Measurements from ENCODE around the gene EIF1B.
A peak's percentile ranks its signal among the peaks of the same experiment; 100 is the strongest.

Gene EIF1B

GRCh38 chr3:40309418-40309924, at the start of gene EIF1B:
Gene EIF1B, plus strand, starts transcription at chr3:40309707. Its CDS starts 235 bp downstream, at chr3:40309942.
- CTCF ChIA-PET = interaction anchor here (0.6 to 2.6 kb wide), 9 partner anchors 8 to 910 kb away, joined by 3 to 12 read pairs (median 5); no protein-coding TSS in a partner anchor
- TF ChIP-seq TARDBP (IDR thresholded peaks at IDR 0.05) (no peak), ARNT (IDR thresholded peaks at IDR 0.05) (no peak), HDGF (IDR thresholded peaks at IDR 0.05; ENCODE audit: borderline replicate concordance) (no peak), ELF4 (IDR thresholded peaks at IDR 0.05) (peak; percentile 91), FOXM1 (IDR thresholded peaks at IDR 0.05; ENCODE audit: borderline replicate concordance) (peak; percentile 32; the same call in 1 of the 2 replicates)
- POLR2A ChIA-PET = interaction anchor here (0.6 to 1.4 kb wide), 9 partner anchors 13 to 902 kb away, joined by 3 to 4 read pairs (median 4); partner anchors contain the start of gene RPL14
- peak; percentile 95 for DNase-seq (ENCODE audit: extremely low spot score)

GRCh38 chr3:40262331-40262730, 47.2 kb upstream of the EIF1B start:
- POLR2A ChIA-PET = no interaction called here
- no peak for DNase-seq (ENCODE audit: extremely low spot score)
- CTCF ChIA-PET = no interaction called here
- TF ChIP-seq TARDBP (IDR thresholded peaks at IDR 0.05) = no peak
- no peak for TF ChIP-seq FOXK2 (IDR thresholded peaks at IDR 0.05)
- TF ChIP-seq SUZ12 (IDR thresholded peaks at IDR 0.05) = no peak
- no peak for TF ChIP-seq NFRKB (IDR thresholded peaks at IDR 0.05)
- TF ChIP-seq LEF1 (IDR thresholded peaks at IDR 0.05; ENCODE audit: borderline replicate concordance) = no peak
- TF ChIP-seq SP1 (IDR thresholded peaks at IDR 0.05) = no peak

- no peak for DNase-seq (ENCODE audit: extremely low spot score)
- CTCF ChIA-PET = interaction anchor here (0.8 kb wide), 1 partner anchor 45 kb away, joined by 3 read pairs; no protein-coding TSS in a partner anchor
- POLR2A ChIA-PET = no interaction called here
- TF ChIP-seq LEF1 (IDR thresholded peaks at IDR 0.05; ENCODE audit: borderline replicate concordance) (no peak), SP1 (IDR thresholded peaks at IDR 0.05) (no peak), FOXM1 (IDR thresholded peaks at IDR 0.05; ENCODE audit: borderline replicate concordance) (no peak), BHLHE40 (IDR thresholded peaks at IDR 0.05; ENCODE audit: borderline replicate concordance) (no peak), SUZ12 (IDR thresholded peaks at IDR 0.05) (no peak), TARDBP (IDR thresholded peaks at IDR 0.05) (no peak), FOXA1 (IDR thresholded peaks at IDR 0.05) (no peak), CTBP1 (IDR thresholded peaks at IDR 0.05; ENCODE audit: borderline replicate concordance) (no peak), L3MBTL2 (conservative IDR thresholded peaks at IDR 0.05) (no peak), ZNF384 (IDR thresholded peaks at IDR 0.05) (no peak), HDGF (IDR thresholded peaks at IDR 0.05; ENCODE audit: borderline replicate concordance) (no peak), ELF4 (IDR thresholded peaks at IDR 0.05) (no peak), ARNT (IDR thresholded peaks at IDR 0.05) (no peak)
Measured at GRCh38 chr3:40264451-40264850, 45.1 kb upstream of the EIF1B start.

GRCh38 chr3:40265181-40265580, 44.3 kb upstream of the EIF1B start:
- TF ChIP-seq ELF4 (IDR thresholded peaks at IDR 0.05) = no peak
- no peak for TF ChIP-seq ZNF384 (IDR thresholded peaks at IDR 0.05)
- TF ChIP-seq FOXK2 (IDR thresholded peaks at IDR 0.05) = no peak
- TF ChIP-seq CTBP1 (IDR thresholded peaks at IDR 0.05; ENCODE audit: borderline replicate concordance) = no peak
- no peak for TF ChIP-seq L3MBTL2 (conservative IDR thresholded peaks at IDR 0.05)
- no peak for TF ChIP-seq HDGF (IDR thresholded peaks at IDR 0.05; ENCODE audit: borderline replicate concordance)
- no peak for TF ChIP-seq PKNOX1 (IDR thresholded peaks at IDR 0.05)
- no peak for TF ChIP-seq TARDBP (IDR thresholded peaks at IDR 0.05)
- TF ChIP-seq FOXA1 (IDR thresholded peaks at IDR 0.05) = no peak
- no peak for TF ChIP-seq BHLHE40 (IDR thresholded peaks at IDR 0.05; ENCODE audit: borderline replicate concordance)
- no peak for DNase-seq (ENCODE audit: extremely low spot score)
- POLR2A ChIA-PET = no interaction called here
- CTCF ChIA-PET = interaction anchor here (0.8 kb wide), 1 partner anchor 44 kb away, joined by 3 read pairs; no protein-coding TSS in a partner anchor

- CTCF ChIA-PET = no interaction called here
- DNase-seq (ENCODE audit: extremely low spot score) = no peak
- POLR2A ChIA-PET = interaction anchor here (1.0 kb wide), 1 partner anchor 41 kb away, joined by 3 read pairs; the partner anchor contains the start of gene EIF1B
- TF ChIP-seq L3MBTL2 (conservative IDR thresholded peaks at IDR 0.05) (no peak), CTBP1 (IDR thresholded peaks at IDR 0.05; ENCODE audit: borderline replicate concordance) (no peak), SUZ12 (IDR thresholded peaks at IDR 0.05) (no peak), FOXA1 (IDR thresholded peaks at IDR 0.05) (no peak), NFRKB (IDR thresholded peaks at IDR 0.05) (no peak), BHLHE40 (IDR thresholded peaks at IDR 0.05; ENCODE audit: borderline replicate concordance) (no peak)
Measured at GRCh38 chr3:40267937-40268724, 41.4 kb upstream of the EIF1B start.

- ChIA-PET POLR2A (no interaction called here), CTCF (no interaction called here)
- no peak for DNase-seq (ENCODE audit: extremely low spot score)
- TF ChIP-seq ELF4 (IDR thresholded peaks at IDR 0.05) (no peak), FOXA1 (IDR thresholded peaks at IDR 0.05) (no peak), L3MBTL2 (conservative IDR thresholded peaks at IDR 0.05) (no peak), SP1 (IDR thresholded peaks at IDR 0.05) (no peak), BHLHE40 (IDR thresholded peaks at IDR 0.05; ENCODE audit: borderline replicate concordance) (no peak), FOXK2 (IDR thresholded peaks at IDR 0.05) (no peak), TARDBP (IDR thresholded peaks at IDR 0.05) (no peak), NFRKB (IDR thresholded peaks at IDR 0.05) (no peak), LEF1 (IDR thresholded peaks at IDR 0.05; ENCODE audit: borderline replicate concordance) (no peak), SUZ12 (IDR thresholded peaks at IDR 0.05) (no peak), ZNF384 (IDR thresholded peaks at IDR 0.05) (no peak), ARNT (IDR thresholded peaks at IDR 0.05) (no peak)
Measured at GRCh38 chr3:40268802-40269524, 40.5 kb upstream of the EIF1B start.

GRCh38 chr3:40278791-40279190, 30.7 kb upstream of the EIF1B start:
- POLR2A ChIA-PET = no interaction called here
- no peak for TF ChIP-seq HDGF (IDR thresholded peaks at IDR 0.05; ENCODE audit: borderline replicate concordance)
- TF ChIP-seq BHLHE40 (IDR thresholded peaks at IDR 0.05; ENCODE audit: borderline replicate concordance) = no peak
- TF ChIP-seq SUZ12 (IDR thresholded peaks at IDR 0.05) = no peak
- no peak for TF ChIP-seq FOXM1 (IDR thresholded peaks at IDR 0.05; ENCODE audit: borderline replicate concordance)
- TF ChIP-seq L3MBTL2 (conservative IDR thresholded peaks at IDR 0.05) = no peak
- TF ChIP-seq FOXA1 (IDR thresholded peaks at IDR 0.05) = no peak
- CTCF ChIA-PET = no interaction called here
- DNase-seq (ENCODE audit: extremely low spot score) = no peak
